ENCODE results near the gene PHKB.

The PHKB gene

GRCh38 chr16:47699106-47699505 is 238.0 kb downstream of the PHKB start:
- no peak for DNase-seq

- DNase-seq = no peak
These were observed 239.9 kb downstream of the PHKB start for GRCh38 chr16:47700857-47701587.

DNA sequence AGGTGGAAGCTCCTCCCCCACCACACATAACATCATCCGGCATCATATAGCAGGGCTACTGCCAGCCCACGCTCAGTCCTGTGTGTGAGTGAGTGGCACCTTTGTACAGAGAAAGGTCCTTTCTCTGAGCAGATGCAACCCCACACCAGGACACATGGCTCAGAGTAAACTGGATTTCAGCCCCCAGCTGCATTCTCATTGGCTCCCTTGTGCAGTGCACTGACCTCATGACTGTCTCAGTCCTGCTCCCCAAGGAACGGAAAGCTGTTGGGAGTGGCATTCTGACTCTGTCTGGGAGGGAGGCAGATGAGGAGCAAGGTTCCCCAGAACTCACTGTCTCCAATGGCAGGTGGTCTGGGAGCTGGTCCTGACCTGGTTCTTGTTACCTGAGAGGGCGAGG is 244.1 kb downstream of the PHKB start:
- DNase-seq = no peak

DNA sequence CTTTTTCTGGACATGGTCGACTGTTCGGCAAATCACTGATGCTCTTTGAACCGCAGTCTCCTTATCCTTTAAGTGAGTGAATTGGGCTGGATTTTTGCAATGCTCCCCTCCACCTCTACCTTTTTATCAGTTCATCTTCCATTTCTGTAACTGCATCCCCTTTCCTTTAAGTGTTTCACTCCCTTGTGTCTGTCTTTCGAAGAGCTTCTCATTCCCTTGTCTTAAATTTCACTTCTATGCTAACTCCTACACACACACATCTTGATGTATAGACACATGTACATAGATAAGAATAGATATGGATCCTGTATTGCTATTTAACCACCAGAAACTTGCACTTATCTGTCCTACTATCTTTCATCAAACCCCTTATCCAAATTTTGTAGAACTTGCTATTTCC is 250.7 kb downstream of the PHKB start:
- DNase-seq = no peak

DNA sequence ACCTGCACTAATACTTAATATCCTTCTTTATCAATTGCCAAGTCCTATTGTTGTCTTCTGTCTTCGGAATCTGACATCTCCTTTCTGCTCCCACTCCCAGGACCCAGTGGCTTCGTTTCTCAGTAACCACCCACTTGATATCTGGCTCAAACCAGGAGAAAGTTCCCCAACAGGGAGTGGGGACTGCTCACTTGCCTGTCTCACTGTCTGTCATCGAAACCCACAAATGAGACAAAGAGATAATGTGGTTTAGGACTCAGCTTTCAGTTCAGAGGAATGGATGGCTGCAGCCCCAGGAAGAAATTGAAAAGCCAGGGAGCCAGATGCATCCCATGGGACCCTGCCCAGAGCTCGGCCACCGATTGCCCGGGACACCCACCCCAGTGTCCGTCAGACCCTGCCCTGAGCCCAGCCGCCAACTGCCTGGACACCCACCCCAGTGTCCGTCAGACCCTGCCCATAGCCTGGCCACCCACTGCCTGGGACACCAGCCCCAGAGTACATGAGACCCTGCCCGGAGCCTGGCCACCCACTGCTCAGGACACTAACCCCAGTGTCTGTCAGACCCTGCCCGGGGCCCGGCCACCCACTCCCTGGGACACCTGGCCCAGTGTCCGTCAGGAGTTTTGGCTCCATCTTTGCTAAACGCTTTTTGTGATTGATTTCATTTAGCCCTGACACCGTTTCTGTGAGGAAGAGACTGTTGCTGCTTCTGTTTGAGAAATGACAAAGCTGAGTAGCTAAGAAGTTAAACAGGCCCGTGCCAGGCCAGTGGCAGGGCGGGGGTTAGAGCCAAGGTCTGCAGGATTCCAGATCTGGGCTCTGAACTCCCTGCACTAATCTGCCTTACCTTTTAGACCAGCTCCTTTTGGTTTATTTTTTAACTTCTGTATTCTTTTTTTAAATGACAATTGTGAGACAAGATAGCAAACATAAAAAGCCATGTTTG is 251.4 kb downstream of the PHKB start:
- DNase-seq = no peak

DNA sequence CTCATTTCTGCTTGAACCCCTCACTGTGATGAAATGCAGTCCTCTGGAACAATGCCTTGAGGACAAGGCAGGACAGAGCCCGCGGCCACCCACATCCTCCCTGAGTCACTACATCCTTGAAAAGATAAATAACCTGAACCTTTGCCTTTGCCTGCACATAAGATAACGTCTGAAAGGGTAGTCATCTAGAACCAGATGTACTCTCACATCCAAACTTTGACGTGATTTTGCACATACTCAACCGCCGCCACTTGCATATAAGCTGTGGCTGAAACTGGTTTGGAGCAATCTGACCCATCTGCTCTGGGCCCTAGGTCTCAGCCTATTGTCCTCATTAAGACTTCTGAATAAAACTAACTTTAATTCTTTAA is 252.1 kb downstream of the PHKB start:
- no peak for DNase-seq

- DNase-seq = no peak
These were observed 254.4 kb downstream of the PHKB start for GRCh38 chr16:47715442-47716083.

DNA sequence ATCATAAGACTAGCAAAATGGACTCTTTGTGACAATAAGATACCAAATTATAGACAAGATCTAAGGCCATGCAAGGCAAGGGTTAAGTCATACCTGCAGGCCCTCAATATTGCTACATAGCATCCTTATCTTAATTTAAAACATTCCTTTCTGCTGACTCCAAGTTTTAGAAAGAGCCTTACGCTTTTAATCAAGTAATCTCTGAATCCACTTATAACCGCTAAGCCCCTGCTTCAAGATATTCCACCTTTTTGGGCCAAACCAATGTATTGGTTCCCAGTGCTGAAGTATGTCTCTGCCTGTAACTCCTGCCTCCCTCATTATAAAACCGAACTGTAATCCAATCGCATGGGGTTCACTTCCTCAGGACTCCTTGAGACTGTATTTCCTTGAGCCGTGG is 255.4 kb downstream of the PHKB start:
- DNase-seq = no peak

GRCh38 chr16:47719713-47720112 is 258.6 kb downstream of the PHKB start:
- no peak for DNase-seq

DNA sequence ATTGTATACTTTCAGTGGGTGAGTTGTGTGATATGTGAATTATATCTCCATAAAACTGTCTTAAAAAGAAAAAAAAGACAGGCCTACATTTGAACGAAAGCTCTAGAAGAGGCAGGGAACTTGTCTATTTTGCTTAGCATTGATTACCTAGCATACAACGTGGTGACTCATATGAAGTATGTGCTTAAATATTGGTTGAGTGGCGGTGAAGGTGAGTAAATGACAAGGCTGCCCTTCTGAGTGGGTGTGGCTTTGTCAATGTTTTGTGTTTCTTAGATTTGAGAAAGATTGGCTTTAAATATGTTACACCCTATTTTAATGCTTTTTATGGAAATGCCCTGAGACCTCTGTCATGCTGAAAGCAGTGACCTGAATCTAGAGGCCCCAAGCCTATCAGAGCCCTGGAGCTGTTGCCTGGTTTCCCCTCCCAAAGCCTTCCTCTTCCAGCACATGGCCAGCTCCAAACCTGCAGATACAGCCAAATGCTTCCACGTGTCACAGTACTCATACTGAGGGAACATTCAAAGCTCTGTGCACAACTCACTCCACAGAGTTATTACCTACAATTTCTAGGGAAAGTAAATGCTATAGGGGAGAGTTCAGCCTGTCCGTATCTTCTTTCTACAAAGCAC is 260.0 kb downstream of the PHKB start:
- DNase-seq = no peak

- DNase-seq = no peak
These were observed 260.9 kb downstream of the PHKB start for GRCh38 chr16:47722046-47722445.

- DNase-seq = no peak
These were observed 263.1 kb downstream of the PHKB start for GRCh38 chr16:47724115-47724785.

- no peak for DNase-seq
These were observed 264.1 kb downstream of the PHKB start for GRCh38 chr16:47725188-47725695.

DNA sequence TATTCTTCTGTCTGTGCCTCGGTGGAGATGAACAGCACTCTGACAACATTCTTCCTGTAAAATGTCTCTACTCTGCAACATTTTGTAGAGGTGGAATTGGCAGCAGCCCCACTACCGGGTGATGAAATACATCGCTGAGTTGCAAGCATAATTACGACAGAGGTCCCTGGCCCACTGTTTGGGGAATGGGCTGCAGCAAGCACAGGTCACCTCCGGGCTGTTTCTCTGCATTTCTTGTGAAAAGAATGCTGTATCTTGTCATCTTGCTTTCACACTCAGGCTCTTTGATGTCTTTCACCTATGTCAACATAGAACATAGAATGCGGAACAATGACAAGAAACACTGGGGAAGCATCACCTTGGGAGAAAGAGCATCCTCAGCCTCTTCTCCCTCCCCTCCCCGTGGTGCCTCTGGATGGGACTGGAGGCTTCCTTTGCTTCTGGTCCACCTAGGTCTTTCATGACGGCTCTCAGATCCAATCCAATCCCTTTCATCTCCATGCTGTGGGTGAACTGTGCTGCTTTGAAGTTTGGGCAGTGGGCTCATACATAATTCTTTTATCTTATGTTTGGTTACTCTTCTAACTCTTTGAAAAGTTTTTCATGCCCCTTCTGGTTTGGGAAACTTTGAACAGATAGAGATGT is 265.0 kb downstream of the PHKB start:
- DNase-seq = no peak

DNA sequence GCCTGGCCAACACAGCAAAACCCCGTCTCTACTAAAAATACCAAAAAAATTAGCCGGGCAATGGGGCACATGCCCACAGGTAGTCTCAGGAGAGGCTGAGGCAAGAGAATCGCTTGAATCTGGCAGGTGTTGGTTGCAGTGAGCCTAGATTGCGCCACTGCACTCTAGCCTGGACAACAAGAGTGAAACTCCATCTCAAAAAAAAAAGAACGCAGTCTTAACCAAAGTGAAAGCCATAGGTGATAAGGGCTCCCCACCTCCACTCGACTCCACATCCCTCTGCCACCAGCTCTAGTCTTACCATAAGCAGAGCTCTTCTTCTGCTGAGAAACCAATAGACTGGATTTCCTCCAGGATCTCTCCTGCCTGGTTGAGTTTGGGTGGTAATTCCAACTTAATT is 266.0 kb downstream of the PHKB start:
- DNase-seq = no peak

GRCh38 chr16:47728205-47728604 is 267.1 kb downstream of the PHKB start:
- no peak for DNase-seq

GRCh38 chr16:47729701-47730100 is 268.6 kb downstream of the PHKB start:
- DNase-seq = no peak

DNA sequence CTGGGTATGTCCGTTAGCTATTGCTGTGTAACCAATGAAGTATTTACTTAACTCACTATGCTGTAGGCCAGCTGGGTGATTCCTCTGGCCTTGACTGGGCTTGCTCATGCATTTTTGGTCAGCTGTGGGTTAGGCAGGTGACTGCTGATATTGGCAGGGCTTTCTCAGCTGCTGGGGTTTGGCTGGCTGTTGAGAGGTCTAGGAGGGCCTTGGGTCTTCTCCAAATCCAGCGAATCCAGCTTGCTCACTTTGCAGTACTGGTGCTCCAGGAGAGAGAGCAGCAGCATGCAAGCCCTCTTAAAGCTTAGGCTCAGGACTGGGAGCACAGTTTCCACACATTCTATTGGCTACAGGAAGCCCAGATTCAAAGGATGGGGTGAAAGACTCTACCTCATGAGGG is 270.1 kb downstream of the PHKB start:
- DNase-seq = no peak

GRCh38 chr16:47732122-47732521 is 271.0 kb downstream of the PHKB start:
- DNase-seq = no peak

DNA sequence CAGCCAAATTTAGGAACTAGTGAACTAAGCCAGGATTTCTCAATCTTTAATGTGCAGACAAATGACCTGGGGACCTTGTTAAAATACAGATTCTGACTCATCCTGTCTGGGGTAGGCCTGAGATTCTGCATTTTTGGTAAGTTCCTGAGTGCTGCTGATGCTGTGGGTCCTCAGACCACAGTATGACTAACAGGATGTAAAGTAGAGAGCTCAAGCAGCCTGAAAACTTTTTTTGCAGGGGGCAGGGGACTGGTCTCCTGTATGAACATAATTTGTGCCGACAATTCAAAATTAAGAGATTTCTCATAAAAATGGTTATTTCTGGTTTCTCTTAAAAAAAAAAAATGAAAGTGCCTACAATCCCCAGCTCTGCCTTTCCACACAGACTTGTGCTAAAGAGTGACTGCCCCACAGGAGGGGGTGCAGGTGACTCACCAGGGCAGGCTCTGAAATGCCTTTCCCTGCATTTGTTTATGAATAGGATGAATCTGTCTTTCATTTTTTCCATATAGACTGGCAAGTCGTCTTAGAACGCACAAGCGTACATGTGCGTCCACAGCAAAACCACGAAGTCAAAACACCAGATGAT is 271.5 kb downstream of the PHKB start:
- no peak for DNase-seq

GRCh38 chr16:47734081-47734857 is 273.1 kb downstream of the PHKB start:
- DNase-seq = no peak
